ENCODE data around the gene TSNAX. TPM values are rescaled to one million over a fixed set of nuclear protein-coding genes. Genes with fewer than 3 reads are reported as not detected.

Gene TSNAX
- total RNA-seq, 1 donor from 2014 or later: 38.7 TPM

DNA sequence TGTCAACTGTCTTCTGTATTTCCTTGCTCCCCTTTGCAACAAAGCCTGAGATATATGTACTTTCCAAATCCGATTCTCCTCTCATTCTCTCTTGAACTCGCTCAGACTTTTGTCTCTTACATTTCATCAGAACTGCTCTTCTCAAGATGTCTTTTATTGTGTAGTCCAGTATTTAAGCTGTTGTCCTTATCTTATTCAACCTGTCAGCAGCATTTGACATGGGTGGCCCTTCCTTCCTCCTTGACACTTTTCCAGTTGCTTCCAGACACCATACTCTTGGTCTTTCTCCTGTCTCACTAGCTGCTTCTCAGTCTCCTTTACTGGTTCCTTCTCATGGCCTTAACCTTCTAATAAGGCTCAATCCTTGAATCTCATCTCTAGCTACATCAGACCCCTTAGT lies 47.0 kb downstream of the TSNAX start:
- no peak for ATAC-seq (ENCODE audit: low read depth)
- intact Hi-C loops (cut with micrococcal nuclease): no loop called here

GRCh38 chr1:231576804-231577718 lies 48.6 kb downstream of the TSNAX start:
- Mint-ChIP-seq H3K4me1 (no peaks in the 10 kb centered on the region), H3K9me3 (no peaks in the 10 kb centered on the region), H3K27ac (no peak overlapping the region), H3K27me3 (no peaks in the 10 kb centered on the region), H3K36me3 (ENCODE audit: low read depth) (no peaks in the 10 kb centered on the region), H3K4me3 (no peak overlapping the region)
- intact Hi-C loops (cut with micrococcal nuclease): no loop called here
- no peak for DNase-seq
- ChIA-PET CTCF (no interaction called here), POLR2A (no interaction called here)
- no peak for ATAC-seq (ENCODE audit: low read depth)
- TF ChIP-seq CTCF (IDR thresholded peaks at IDR 0.05): no peak

More for the DNA sequence above, 47.0 kb downstream of the TSNAX start:
- no peak overlapping the region for H3K27ac Mint-ChIP-seq
- no peaks in the 10 kb centered on the region for H3K9me3 Mint-ChIP-seq
- H3K36me3 Mint-ChIP-seq (ENCODE audit: low read depth): no peaks in the 10 kb centered on the region
- H3K4me3 Mint-ChIP-seq: no peak overlapping the region
- CTCF ChIA-PET: no interaction called here
- no peaks in the 10 kb centered on the region for H3K4me1 Mint-ChIP-seq
- DNase-seq: no peak
- POLR2A ChIA-PET: no interaction called here
- TF ChIP-seq CTCF (IDR thresholded peaks at IDR 0.05): no peak
- H3K27me3 Mint-ChIP-seq: no peaks in the 10 kb centered on the region

DNA sequence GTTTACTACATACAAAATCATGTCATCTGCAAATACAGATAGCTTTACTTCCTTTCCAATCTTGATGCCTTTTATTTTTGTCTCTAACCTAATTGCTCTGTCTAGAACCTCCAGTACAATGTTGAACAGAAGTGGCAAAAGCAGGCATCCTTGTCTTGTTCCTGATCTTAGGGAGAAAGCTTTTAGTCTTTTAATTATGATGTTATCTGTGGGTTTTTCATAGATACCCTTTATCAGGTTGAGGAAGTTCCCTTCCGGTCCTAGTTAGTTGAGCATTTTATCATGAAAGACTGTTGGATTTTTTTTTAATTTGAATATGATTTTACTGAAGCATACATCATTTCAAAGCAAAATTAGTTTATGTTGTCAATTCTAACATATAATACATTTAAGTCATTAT lies 52.4 kb downstream of the TSNAX start:
- POLR2A ChIA-PET: interaction anchor here (0.7 kb wide), 1 partner anchor 89 kb away, joined by 3 read pairs; no protein-coding TSS in a partner anchor
- no peak for ATAC-seq (ENCODE audit: low read depth)
- no peak for TF ChIP-seq CTCF (IDR thresholded peaks at IDR 0.05)
- Mint-ChIP-seq H3K9me3 (no peaks in the 10 kb centered on the region), H3K4me1 (no peaks in the 10 kb centered on the region), H3K27me3 (no peaks in the 10 kb centered on the region), H3K36me3 (ENCODE audit: low read depth) (no peaks in the 10 kb centered on the region), H3K4me3 (no peak overlapping the region), H3K27ac (no peak overlapping the region)
- CTCF ChIA-PET: no interaction called here
- intact Hi-C loops (cut with micrococcal nuclease): no loop called here
- no peak for DNase-seq

DNA sequence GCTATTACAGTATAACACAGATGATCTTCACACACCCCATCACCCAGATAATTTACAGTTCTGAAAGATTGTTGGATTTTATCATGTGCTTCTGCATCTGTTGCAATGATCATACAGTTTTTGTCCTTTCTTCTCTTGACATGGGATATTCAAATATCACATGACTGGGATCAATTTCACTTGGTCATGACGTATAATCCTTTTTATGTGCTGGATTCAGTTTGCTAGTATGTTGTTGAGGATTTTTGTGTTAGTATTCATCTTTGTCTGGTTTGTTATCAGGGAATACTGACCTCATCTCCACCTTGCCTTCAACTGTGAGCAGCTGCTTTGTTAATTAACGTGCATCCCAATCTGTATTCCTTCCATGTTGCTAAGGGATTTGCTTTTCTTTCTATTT lies 53.4 kb downstream of the TSNAX start:
- Mint-ChIP-seq H3K36me3 (ENCODE audit: low read depth) (no peaks in the 10 kb centered on the region), H3K4me3 (no peak overlapping the region), H3K4me1 (no peaks in the 10 kb centered on the region), H3K9me3 (no peaks in the 10 kb centered on the region), H3K27me3 (no peaks in the 10 kb centered on the region), H3K27ac (no peak overlapping the region)
- ChIA-PET POLR2A (no interaction called here), CTCF (no interaction called here)
- intact Hi-C loops (cut with micrococcal nuclease): no loop called here
- ATAC-seq (ENCODE audit: low read depth) (no peak), DNase-seq (no peak)
- TF ChIP-seq CTCF (IDR thresholded peaks at IDR 0.05): no peak

- Mint-ChIP-seq H3K36me3 (ENCODE audit: low read depth) (no peaks in the 10 kb centered on the region), H3K4me3 (no peak overlapping the region), H3K27ac (no peak overlapping the region), H3K9me3 (no peaks in the 10 kb centered on the region), H3K27me3 (no peaks in the 10 kb centered on the region), H3K4me1 (no peaks in the 10 kb centered on the region)
- ChIA-PET CTCF (no interaction called here), POLR2A (no interaction called here)
- intact Hi-C loops (cut with micrococcal nuclease): no loop called here
- no peak for ATAC-seq (ENCODE audit: low read depth)
- DNase-seq: no peak
- TF ChIP-seq CTCF (IDR thresholded peaks at IDR 0.05): no peak
These were observed 54.9 kb downstream of the TSNAX start for GRCh38 chr1:231583376-231583775.

Data from activated B cell treated with CpG ODN at 0.5 μM for 24 hours (primary cell).